ENCODE measurements around the gene ATF6. TPM values are rescaled to one million over a fixed set of nuclear protein-coding genes. Genes with fewer than 3 reads are reported as not detected.

Gene ATF6
- total RNA-seq, 1 donor from 2014 or later = 31.1 TPM

DNA sequence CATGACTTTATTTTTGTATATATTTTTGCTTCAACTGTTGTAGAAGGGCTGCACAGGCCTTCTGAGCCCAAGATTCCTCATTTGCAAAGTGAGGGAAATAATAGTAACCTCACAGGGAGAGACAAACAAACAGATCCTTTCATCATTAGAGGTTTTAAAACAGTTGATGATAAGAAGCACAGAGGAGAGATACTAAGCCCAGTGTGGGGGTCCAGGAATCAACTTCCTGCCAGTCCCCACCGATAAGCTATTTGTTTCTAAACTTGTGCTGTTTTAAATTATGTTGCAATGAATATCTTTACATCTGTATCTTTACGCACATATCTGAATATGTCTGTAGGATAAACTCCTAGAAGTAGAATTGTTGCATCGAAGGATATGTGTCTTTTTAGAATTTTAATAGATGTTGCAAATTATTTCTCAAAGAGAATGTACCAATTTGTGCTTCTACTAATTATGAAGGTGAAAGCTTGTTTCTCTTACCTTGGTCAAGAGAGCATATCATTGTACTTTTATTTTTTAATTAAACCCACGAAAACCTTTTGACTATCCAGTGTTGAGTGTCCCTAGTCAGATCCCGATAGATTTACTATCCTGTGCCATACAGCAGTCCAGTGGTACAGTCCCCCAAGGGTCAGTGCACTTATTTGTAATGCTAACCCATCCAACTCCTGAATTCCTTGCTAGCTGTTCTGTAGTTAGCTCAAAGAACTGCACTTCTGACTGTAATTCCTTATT, 34.0 kb upstream of the ATF6 start:
- intact Hi-C loops (cut with micrococcal nuclease) = no loop called here

- intact Hi-C loops (cut with micrococcal nuclease) = no loop called here
Observed at GRCh38 chr1:161733526-161733925, 32.6 kb upstream of the ATF6 start.

- intact Hi-C loops (cut with micrococcal nuclease) = no loop called here
Observed at GRCh38 chr1:161735837-161736236, 30.3 kb upstream of the ATF6 start.

DNA sequence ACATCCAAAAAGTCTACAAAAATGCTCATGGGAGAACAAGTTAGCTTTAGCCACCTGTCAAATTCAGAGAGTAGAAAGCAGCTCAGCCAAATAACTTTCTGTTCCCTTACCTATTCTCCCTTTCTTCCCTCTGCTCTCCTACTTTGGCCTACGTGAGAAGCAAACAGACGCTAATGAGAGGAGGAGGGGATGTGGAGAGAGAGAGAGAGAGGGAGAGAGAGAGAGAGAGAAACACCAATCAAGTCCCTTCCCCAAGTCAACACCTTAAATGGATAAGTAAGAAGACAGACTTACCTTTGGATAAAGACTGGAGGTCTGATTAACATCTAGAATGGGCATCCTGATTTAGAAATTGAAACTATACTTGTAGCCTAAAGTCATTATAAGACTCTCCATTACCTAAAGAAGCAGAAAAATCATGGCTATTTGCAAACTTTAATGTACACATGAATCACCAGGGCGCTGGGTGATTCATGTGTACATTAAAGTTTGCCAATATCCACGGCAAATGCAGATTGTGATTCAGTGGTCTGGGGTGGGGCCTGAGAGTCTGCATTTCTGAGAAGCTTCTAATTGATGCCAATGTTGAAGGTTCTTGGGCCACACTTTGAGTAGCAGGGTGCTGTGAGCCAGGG, 29.7 kb upstream of the ATF6 start:
- intact Hi-C loops (cut with micrococcal nuclease) = no loop called here

GRCh38 chr1:161737625-161738024, 28.5 kb upstream of the ATF6 start:
- intact Hi-C loops (cut with micrococcal nuclease) = no loop called here

DNA sequence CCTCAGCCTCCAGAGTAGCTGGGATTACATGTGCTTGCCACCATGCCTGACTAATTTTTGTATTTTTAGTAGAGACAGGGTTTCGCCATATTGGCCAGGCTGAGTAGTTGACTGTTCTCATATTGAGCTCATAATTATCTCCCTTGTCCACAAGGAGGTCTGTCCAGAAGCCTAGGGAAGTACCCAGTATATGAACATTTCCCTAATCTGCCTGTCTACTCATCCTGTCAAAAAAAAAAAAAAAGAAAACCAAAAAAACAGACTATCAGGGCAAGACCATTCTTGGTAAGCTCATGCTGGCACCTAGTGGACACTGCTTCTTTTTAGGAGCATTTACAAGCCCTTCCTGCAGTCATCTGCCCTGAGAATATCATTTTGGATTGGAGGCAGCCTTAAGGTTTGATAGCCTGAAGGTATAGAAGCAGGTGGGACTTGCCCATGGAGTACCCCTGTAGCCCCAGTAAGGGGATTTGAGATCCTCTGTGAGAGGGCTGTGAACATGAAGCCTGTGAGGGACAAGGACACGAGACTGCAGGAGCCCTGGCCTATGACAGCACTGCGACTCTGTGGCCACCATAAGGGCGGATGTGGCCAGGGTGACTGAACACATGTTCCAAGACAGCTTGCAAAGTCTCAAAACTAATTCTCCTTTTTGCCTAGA, 27.4 kb upstream of the ATF6 start:
- intact Hi-C loops (cut with micrococcal nuclease) = no loop called here

DNA sequence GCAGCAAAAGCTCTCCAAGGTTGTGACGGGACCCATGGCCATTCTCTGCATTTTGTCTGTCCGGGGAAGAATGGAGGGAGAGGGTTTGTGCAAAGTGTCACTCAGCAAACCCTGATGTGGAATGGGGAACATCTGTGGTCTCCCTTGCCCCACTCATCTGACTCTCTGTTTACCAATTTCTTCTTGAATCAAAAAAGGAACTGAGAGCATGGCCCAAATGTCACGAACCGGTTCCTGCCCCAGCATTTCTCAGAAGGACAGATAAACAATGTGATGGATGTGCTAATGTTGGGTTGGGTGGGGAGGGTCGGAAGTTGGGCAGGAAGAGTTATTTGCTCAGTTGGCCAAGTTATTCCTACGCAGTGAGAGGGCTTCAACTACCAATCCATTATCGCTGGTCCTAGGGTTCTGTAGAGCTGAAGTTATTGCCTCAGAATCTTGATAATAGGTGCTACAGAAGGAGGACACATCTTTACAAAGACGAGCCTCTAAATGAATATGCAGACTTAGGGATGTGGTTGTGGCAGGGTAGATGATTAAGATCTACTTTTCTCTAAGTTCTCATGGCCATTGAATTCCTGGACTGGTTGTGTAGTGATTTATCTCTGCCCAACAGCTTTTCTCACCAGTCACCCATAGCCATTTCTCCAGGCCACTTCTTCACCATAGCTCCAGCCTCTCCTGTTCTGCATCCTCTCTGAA, 26.1 kb upstream of the ATF6 start:
- intact Hi-C loops (cut with micrococcal nuclease) = loop anchor here (5.0 kb wide), 1 partner anchor 128 kb away; no protein-coding TSS in a partner anchor

GRCh38 chr1:161740921-161741320, 25.2 kb upstream of the ATF6 start:
- intact Hi-C loops (cut with micrococcal nuclease) = loop anchor here (1.0 to 5.0 kb wide), 4 partner anchors 14 to 254 kb away; no protein-coding TSS in a partner anchor

DNA sequence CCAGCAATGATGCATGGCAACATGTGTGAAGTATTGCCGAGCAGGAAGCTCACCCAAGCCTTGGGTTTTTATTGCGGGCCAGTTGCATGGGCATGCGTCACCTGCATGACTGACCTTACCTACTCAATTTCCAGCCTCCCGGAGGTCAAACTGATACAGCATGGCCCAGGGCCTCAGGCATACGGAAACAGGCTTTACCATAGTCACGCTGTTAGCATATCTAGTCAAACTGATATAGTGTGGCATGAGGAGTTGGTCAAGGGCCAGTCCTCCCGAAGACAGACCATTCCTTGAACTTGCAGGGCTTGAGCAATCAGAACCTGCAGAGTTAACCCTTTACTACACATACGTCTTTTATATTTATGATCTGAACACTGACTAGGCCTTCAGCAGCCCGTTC, 22.9 kb upstream of the ATF6 start:
- intact Hi-C loops (cut with micrococcal nuclease) = loop anchor here (5.0 kb wide), 1 partner anchor 131 kb away; no protein-coding TSS in a partner anchor

- intact Hi-C loops (cut with micrococcal nuclease) = loop anchor here (2.0 kb wide), 1 partner anchor 207 kb away; no protein-coding TSS in a partner anchor
Observed at GRCh38 chr1:161747801-161748200, 18.3 kb upstream of the ATF6 start.

DNA sequence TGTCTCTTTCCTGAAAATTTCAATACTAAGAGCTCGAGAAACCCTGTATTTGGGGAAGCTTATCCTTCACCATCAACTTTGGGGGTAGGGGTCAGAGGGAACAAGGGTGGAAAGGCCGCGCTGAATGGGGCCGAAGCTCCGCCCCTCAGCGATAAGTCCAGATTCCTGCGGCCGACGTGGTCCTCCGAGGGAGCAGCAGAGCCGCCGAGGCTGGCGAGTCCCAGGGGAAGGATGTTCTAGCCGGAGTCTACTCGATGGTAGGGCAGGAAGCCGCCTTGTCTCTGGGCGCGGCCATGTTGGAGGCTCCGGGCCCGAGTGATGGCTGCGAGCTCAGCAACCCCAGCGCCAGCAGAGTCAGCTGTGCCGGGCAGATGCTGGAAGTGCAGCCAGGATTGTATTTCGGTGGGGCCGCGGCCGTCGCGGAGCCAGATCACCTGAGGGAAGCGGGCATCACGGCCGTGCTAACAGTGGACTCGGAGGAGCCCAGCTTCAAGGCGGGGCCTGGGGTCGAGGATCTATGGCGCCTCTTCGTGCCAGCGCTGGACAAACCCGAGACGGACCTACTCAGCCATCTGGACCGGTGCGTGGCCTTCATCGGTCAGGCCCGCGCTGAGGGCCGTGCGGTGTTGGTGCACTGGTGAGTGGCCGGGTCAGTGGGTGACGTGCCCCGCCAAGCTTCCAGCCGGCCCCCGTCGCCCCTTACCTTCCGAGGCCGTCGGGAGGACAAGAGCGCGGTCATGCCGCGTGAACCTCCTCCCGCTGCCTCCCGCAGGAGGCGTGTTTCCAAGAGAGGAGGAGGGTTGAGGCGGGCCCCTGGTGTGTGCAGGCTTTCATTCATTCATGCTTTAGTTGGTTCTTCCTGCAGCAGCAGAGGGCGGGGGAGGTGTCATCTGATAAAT, 16.4 kb upstream of the ATF6 start, which contains the start of gene DUSP12:
Gene DUSP12, plus strand, starts transcription at position 278 of the 899 bp plus-strand sequence. Its CDS starts 16 bp downstream, at position 294.
- intact Hi-C loops (cut with micrococcal nuclease) = loop anchor here (1.0 to 2.0 kb wide), 2 partner anchors 17 to 209 kb away; partner anchors contain the start of gene ATF6

GRCh38 chr1:161763522-161764098, 2.5 kb upstream of the ATF6 start:
- intact Hi-C loops (cut with micrococcal nuclease) = loop anchor here (1.0 to 10.0 kb wide), 2 partner anchors 274 to 539 kb away; partner anchors contain the start of genes APOA2 and TOMM40L

DNA sequence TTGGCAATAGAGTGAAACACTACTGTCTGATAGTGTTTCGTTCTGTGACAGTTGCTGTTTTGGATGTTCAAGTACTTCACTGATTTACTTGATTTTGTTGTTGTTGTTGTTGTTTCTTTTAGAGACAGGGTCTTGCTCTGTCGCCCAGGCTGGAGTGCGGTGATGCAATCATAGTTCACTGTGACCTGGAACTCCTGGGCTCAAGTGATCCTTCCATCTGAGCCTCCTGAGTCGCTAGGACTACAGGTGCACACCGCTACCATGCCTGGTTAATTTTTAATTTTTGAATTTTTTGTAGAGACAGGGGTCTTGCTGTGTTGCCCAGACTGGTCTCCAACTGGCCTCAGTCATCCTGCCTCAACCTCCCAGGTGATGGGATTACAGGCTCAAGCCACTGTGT, 2.3 kb downstream of the ATF6 start:
- intact Hi-C loops (cut with micrococcal nuclease) = loop anchor here (5.0 to 10.0 kb wide), 2 partner anchors 544 to 1554 kb away; partner anchors contain the start of genes APOA2, NUF2 and TOMM40L

DNA sequence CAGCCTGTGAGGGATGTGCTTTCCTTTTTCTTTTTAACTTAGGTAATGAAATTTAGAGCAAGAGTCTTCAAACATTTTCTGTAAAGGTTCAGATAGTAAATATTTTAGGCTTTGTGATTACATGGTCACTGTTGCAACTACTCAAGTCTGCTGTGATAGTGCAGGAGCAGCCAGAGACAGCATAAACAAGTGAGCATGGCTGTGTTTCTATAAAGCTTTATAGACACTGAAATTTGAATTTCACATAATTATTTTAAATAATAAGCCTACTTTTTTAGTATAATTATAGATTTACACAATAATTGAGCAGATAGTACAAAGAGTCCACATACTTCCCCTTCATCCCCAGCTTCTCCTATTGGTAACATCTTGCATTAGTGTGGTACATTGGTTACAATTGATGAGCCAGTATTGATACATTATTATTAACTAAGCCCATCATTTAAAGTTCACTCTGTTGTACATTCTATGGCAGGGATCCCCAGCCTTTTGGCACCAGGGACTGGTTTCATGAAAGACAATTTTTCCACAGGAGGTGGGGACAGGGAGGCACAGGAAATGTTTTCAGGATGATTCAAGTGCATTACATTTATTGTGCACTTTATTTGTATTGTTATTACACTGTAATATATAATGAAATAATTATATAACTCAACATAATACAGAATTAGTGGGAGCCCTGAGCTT, 3.0 kb downstream of the ATF6 start:
- intact Hi-C loops (cut with micrococcal nuclease) = loop anchor here (5.0 to 10.0 kb wide), 2 partner anchors 544 to 1553 kb away; partner anchors contain the start of genes APOA2, NUF2 and TOMM40L

DNA sequence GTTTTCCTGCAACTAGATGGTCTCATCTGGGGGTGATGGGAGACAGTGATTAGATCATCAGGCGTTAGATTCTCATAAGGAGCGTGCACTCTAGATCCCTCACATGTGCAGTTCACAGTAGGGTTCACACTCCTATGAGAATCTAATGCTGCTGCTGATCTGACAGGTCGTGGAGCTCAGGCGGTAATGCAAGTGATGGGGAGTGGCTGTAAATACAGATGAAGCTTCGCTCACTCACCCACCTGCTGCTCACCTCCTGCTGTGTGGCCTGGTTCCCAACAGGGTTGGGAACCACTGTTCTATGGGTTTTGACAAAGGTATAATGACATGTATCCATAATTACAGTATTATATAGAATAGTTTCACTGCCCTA, 3.5 kb downstream of the ATF6 start:
- intact Hi-C loops (cut with micrococcal nuclease) = loop anchor here (5.0 to 10.0 kb wide), 2 partner anchors 545 to 1553 kb away; partner anchors contain the start of genes APOA2, NUF2 and TOMM40L

DNA sequence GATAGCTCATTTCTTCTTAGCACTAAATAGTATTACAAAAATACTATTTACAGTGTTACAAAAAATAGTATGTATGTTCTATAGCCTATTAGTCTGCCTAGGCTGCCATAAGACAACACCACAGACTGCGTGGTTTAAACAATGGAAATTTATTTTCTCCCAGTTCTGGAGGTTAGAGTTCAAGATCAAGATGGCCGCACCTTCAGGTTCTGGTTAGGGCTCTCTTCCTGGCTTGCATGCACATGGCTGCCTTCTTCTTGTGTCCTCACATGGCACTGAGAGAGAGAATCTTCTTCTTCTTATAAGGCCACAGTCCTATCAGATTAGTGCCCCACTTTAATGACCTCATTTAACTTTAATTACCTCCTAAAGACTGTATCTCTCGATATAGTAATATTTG, 4.1 kb downstream of the ATF6 start:
- intact Hi-C loops (cut with micrococcal nuclease) = no loop called here

DNA sequence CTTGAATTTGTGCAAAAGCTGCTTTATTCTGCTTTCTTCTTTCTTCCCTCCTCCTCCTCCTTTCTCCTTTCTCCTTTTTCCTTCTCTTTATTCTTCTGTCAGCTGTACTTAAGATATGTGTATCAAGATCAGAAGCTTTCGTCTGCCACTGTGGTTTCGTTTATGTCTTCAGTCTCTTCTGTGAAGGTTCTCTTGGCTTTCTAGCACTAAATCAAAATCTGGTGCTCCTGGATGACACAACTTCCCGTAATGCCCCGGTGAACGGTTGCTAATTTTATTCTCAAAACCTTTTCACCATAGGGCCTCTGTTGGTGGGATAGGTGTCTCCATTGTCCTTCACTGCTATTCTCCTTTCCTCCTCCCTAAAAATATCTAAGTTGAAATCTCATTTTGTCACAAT, 5.0 kb downstream of the ATF6 start:
- intact Hi-C loops (cut with micrococcal nuclease) = no loop called here

GRCh38 chr1:161771973-161772372, 5.9 kb downstream of the ATF6 start:
- intact Hi-C loops (cut with micrococcal nuclease) = no loop called here

- intact Hi-C loops (cut with micrococcal nuclease) = no loop called here
Observed at GRCh38 chr1:161772397-161772796, 6.3 kb downstream of the ATF6 start.

Data from T-helper 2 cell treated with Interferon-gamma antibody and Interleukin-4, amounts not matched to agents 100 ng/mL and 5 ng/mL, for 36 hours (primary cell).